HepG2 (cell line): ENCODE results near the gene CDC25C. TPM values are rescaled to one million over a fixed set of nuclear protein-coding genes. Genes with fewer than 3 reads are reported as not detected.

Experiments used
- ARNT2 ChIP-seq: sonication (generic); formaldehyde crosslinking; IDR thresholded peaks from 2 replicates; pipeline ENCODE4 v1.8.0; 2022; ENCODE audit warnings: mild to moderate bottlenecking, low read depth, missing genetic modification reagents, moderate library complexity
- ATF7 ChIP-seq, 2 experiments: fragments of 450-650 bp in 1 of 2; sonication (generic) in 1 of 2; formaldehyde crosslinking in 1 of 2; IDR thresholded peaks; 2 replicates each; pipeline versions ENCODE4 v1.4.0 to v1.6.1; 2016 to 2020; ENCODE audit warnings: antibody characterized with exemption in 1 of 2, mild to moderate bottlenecking in 1 of 2, missing genetic modification reagents in 1 of 2
- HIVEP1 ChIP-seq: sonication (generic); formaldehyde crosslinking; IDR thresholded peaks from 2 replicates; pipeline ENCODE4 v1.4.0; 2020; ENCODE audit warnings: mild to moderate bottlenecking, missing genetic modification reagents
- HMG20A ChIP-seq: IDR thresholded peaks from 2 replicates; pipeline ENCODE4 v1.6.1; 2016; ENCODE audit warnings: borderline replicate concordance
- JUND ChIP-seq: sonication (generic); formaldehyde crosslinking; IDR thresholded peaks from 2 replicates; pipeline ENCODE4 v1.8.0; 2022; ENCODE audit warnings: mild to moderate bottlenecking, missing genetic modification reagents
- MZF1 ChIP-seq: sonication (generic); formaldehyde crosslinking; IDR thresholded peaks from 2 replicates; pipeline ENCODE4 v1.8.1; 2023; ENCODE audit warnings: mild to moderate bottlenecking, missing genetic modification reagents, borderline replicate concordance
- NFYC ChIP-seq: IDR thresholded peaks from 2 replicates; pipeline ENCODE4 v1.6.1; 2016; ENCODE audit warnings: missing genetic modification reagents, missing compliant biosample characterization
- PHB2 ChIP-seq: fragments of 450-650 bp; IDR thresholded peaks from 2 replicates; pipeline ENCODE4 v1.6.1; 2018; ENCODE audit not compliant: partially characterized antibody
- SCMH1 ChIP-seq: sonication (generic); formaldehyde crosslinking; IDR thresholded peaks from 2 replicates; pipeline ENCODE4 v1.9.0; 2021; ENCODE audit warnings: missing genetic modification reagents, mild to moderate bottlenecking, borderline replicate concordance
- YEATS4 ChIP-seq: sonication (generic); formaldehyde crosslinking; IDR thresholded peaks from 2 replicates; pipeline ENCODE4 v1.4.0; 2020; ENCODE audit warnings: missing genetic modification reagents, borderline replicate concordance
- ZFY ChIP-seq: sonication (generic); formaldehyde crosslinking; IDR thresholded peaks from 2 replicates; pipeline ENCODE4 v1.4.0; 2020; ENCODE audit warnings: missing genetic modification reagents
- ZNF333 ChIP-seq: sonication (generic); formaldehyde crosslinking; IDR thresholded peaks from 2 replicates; pipeline ENCODE4 v1.4.0; 2020; ENCODE audit warnings: mild to moderate bottlenecking, missing genetic modification reagents, borderline replicate concordance
- ZNF383 ChIP-seq: sonication (generic); formaldehyde crosslinking; IDR thresholded peaks from 2 replicates; pipeline ENCODE4 v1.4.0; 2020; ENCODE audit warnings: missing genetic modification reagents, mild to moderate bottlenecking, borderline replicate concordance
- ZNF776 ChIP-seq: sonication (generic); formaldehyde crosslinking; IDR thresholded peaks from 2 replicates; pipeline ENCODE4 v1.4.0; 2020; ENCODE audit warnings: mild to moderate bottlenecking, missing genetic modification reagents
- ZNF777 ChIP-seq: sonication (generic); formaldehyde crosslinking; IDR thresholded peaks from 2 replicates; pipeline ENCODE4 v1.4.0; 2020; ENCODE audit warnings: missing genetic modification reagents
- polyA plus RNA-seq, 8 experiments: library from polyadenylated mRNA; depleted of rRNA in 3 of 8; stranded (reverse) in 7 of 8; unstranded in 1 of 8; fragments of >200 nt; fragmentation: Illumina TruSeq in 4 of 8; extraction: Trizol in 4 of 8; gene quantifications; 2 replicates each; pipeline versions ENCODE4 v1.2.1 to v1.2.3, GENCODE V29; 2011 to 2016; ENCODE audit warnings: low read depth in 4 of 8, missing spikeins in 1 of 8, mixed read lengths in 1 of 8; ENCODE audit not compliant: insufficient read depth in 1 of 8
- total RNA-seq, 5 experiments: library from RNA; depleted of rRNA; stranded (reverse); fragments of >200 nt; fragmentation: Illumina TruSeq; extraction: Trizol; gene quantifications; 2 replicates each; pipeline ENCODE4 v1.2.3, GENCODE V29; 2016; ENCODE audit warnings: low read depth in 1 of 5
- TF ChIP-seq, protein P1 (sequence below): IDR thresholded peaks from 2 replicates; pipeline ENCODE4 v1.6.1; 2012; ENCODE audit warnings: low read length, improper control_type of control experiment
- TF ChIP-seq, protein P2 (sequence below): sonication (generic); formaldehyde crosslinking; IDR thresholded peaks from 2 replicates; pipeline ENCODE4 v1.4.0; 2020; ENCODE audit warnings: mild to moderate bottlenecking, low read depth, missing genetic modification reagents
- TF ChIP-seq, protein P3 (sequence below): sonication (generic); formaldehyde crosslinking; IDR thresholded peaks from 2 replicates; pipeline ENCODE4 v1.5.0; 2020; ENCODE audit warnings: mild to moderate bottlenecking, missing genetic modification reagents
- TF ChIP-seq, protein P4 (sequence below): sonication (generic); formaldehyde crosslinking; conservative IDR thresholded peaks from 2 replicates; pipeline ENCODE4 v1.4.0; 2020; ENCODE audit warnings: missing genetic modification reagents
- TF ChIP-seq, protein P5 (sequence below): sonication (generic); formaldehyde crosslinking; IDR thresholded peaks from 2 replicates; pipeline ENCODE4 v1.4.0; 2020; ENCODE audit warnings: missing genetic modification reagents; ENCODE audit errors: not compliant biosample characterization

Gene CDC25C
- total and polyA plus RNA-seq, 2 of the 13 experiments (the other 11 are each of a cell fraction or from before 2014, with no cell fraction given), result 17.7 to 27.6 TPM

DNA sequence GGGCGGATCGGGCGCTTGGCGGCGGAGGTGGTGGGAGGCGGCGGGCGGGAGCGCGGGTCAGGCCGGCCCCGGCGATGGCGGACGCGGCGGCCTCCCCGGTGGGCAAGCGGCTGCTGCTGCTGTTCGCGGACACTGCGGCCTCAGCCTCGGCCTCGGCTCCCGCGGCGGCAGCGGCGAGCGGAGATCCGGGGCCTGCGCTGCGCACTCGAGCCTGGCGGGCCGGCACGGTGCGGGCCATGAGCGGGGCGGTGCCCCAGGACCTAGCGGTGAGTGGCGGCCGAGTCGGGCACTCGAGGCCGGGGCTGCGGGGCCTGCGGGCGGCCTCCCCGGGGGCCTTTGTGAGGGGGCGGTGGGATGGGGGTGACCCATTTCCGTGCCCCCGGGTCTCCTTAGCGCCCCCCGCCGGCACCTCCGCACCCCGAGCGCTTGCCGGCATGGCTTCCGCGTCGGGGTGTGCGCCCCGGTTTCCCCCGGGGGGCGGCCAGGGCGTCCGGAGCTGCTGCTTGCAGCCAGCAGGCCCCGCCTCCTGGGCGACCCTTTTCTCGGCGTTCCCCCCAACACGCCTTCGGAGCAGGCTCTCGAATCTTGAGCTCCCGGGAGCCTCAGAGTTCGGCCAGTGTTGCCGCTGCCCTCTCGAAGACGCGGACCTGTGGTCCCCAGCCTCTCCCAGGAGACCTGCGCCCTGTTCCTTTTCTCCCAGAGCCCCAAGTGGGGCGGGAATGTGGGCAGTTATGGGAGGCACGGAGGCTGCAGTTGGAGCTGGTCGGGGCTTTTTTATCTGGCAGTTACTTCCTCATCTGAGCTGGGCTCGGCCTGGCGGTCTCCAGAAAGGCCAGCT is 21.3 kb upstream of the CDC25C start (continued):
- TF ChIP-seq, protein P1, sequence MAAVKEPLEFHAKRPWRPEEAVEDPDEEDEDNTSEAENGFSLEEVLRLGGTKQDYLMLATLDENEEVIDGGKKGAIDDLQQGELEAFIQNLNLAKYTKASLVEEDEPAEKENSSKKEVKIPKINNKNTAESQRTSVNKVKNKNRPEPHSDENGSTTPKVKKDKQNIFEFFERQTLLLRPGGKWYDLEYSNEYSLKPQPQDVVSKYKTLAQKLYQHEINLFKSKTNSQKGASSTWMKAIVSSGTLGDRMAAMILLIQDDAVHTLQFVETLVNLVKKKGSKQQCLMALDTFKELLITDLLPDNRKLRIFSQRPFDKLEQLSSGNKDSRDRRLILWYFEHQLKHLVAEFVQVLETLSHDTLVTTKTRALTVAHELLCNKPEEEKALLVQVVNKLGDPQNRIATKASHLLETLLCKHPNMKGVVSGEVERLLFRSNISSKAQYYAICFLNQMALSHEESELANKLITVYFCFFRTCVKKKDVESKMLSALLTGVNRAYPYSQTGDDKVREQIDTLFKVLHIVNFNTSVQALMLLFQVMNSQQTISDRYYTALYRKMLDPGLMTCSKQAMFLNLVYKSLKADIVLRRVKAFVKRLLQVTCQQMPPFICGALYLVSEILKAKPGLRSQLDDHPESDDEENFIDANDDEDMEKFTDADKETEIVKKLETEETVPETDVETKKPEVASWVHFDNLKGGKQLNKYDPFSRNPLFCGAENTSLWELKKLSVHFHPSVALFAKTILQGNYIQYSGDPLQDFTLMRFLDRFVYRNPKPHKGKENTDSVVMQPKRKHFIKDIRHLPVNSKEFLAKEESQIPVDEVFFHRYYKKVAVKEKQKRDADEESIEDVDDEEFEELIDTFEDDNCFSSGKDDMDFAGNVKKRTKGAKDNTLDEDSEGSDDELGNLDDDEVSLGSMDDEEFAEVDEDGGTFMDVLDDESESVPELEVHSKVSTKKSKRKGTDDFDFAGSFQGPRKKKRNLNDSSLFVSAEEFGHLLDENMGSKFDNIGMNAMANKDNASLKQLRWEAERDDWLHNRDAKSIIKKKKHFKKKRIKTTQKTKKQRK, result no peak
- no peak for TF ChIP-seq ZNF777
- TF ChIP-seq ARNT2 (CRISPR knock-in tag), result no peak; the same call in none of the 2 replicates
- no peak for TF ChIP-seq ZNF383 (CRISPR knock-in tag)
- TF ChIP-seq ZFY, result peak; percentile 98
- 0 out of 2 replicates have a peak, but pooled peaks have one; percentile 25 for TF ChIP-seq HIVEP1 (CRISPR knock-in tag)
- TF ChIP-seq PHB2, result no peak
- TF ChIP-seq MZF1 (CRISPR knock-in tag), result no peak
- TF ChIP-seq, protein P2, sequence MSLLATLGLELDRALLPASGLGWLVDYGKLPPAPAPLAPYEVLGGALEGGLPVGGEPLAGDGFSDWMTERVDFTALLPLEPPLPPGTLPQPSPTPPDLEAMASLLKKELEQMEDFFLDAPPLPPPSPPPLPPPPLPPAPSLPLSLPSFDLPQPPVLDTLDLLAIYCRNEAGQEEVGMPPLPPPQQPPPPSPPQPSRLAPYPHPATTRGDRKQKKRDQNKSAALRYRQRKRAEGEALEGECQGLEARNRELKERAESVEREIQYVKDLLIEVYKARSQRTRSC (CRISPR knock-in tag), result no peak
- peak; percentile 42 for TF ChIP-seq YEATS4
- TF ChIP-seq, protein P3, sequence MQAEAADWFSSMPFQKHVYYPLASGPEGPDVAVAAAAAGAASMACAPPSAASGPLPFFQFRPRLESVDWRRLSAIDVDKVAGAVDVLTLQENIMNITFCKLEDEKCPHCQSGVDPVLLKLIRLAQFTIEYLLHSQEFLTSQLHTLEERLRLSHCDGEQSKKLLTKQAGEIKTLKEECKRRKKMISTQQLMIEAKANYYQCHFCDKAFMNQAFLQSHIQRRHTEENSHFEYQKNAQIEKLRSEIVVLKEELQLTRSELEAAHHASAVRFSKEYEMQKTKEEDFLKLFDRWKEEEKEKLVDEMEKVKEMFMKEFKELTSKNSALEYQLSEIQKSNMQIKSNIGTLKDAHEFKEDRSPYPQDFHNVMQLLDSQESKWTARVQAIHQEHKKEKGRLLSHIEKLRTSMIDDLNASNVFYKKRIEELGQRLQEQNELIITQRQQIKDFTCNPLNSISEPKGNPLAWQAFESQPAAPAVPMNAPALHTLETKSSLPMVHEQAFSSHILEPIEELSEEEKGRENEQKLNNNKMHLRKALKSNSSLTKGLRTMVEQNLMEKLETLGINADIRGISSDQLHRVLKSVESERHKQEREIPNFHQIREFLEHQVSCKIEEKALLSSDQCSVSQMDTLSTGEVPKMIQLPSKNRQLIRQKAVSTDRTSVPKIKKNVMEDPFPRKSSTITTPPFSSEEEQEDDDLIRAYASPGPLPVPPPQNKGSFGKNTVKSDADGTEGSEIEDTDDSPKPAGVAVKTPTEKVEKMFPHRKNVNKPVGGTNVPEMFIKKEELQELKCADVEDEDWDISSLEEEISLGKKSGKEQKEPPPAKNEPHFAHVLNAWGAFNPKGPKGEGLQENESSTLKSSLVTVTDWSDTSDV, result no peak
- TF ChIP-seq HMG20A (CRISPR knock-in tag), result no peak
- TF ChIP-seq SCMH1 (CRISPR knock-in tag), result no peak
- 0 out of 2 replicates have a peak, but pooled peaks have one; percentile 62 for TF ChIP-seq ZNF333 (CRISPR knock-in tag)
- no peak for TF ChIP-seq NFYC
- TF ChIP-seq, protein P4, sequence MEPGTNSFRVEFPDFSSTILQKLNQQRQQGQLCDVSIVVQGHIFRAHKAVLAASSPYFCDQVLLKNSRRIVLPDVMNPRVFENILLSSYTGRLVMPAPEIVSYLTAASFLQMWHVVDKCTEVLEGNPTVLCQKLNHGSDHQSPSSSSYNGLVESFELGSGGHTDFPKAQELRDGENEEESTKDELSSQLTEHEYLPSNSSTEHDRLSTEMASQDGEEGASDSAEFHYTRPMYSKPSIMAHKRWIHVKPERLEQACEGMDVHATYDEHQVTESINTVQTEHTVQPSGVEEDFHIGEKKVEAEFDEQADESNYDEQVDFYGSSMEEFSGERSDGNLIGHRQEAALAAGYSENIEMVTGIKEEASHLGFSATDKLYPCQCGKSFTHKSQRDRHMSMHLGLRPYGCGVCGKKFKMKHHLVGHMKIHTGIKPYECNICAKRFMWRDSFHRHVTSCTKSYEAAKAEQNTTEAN (CRISPR knock-in tag), result no peak
- TF ChIP-seq ATF7 (IDR thresholded peaks at IDR 0.05), result no peak
- TF ChIP-seq ATF7 (CRISPR knock-in tag; IDR thresholded peaks at IDR 0.05), result no peak
- no peak for TF ChIP-seq ZNF776 (CRISPR knock-in tag)
- TF ChIP-seq, protein P5, sequence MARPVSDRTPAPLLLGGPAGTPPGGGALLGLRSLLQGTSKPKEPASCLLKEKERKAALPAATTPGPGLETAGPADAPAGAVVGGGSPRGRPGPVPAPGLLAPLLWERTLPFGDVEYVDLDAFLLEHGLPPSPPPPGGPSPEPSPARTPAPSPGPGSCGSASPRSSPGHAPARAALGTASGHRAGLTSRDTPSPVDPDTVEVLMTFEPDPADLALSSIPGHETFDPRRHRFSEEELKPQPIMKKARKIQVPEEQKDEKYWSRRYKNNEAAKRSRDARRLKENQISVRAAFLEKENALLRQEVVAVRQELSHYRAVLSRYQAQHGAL (CRISPR knock-in tag), result no peak
- no peak; the same call in 1 of the 2 replicates for TF ChIP-seq JUND (CRISPR knock-in tag)
